ENCODE data around the gene NGEF.

GRCh38 chr2:232950751-232951150 is 62.3 kb downstream of the NGEF start:
- TF ChIP-seq POLR2A (IDR thresholded peaks at IDR 0.05) (no peak), CTCF (IDR thresholded peaks at IDR 0.05) (no peak)

Data from adrenal gland (tissue), 5 donors.